ENCODE measurements around the gene CTNNA1. TPM values are rescaled to one million over a fixed set of nuclear protein-coding genes. Genes with fewer than 3 reads are reported as not detected.

The CTNNA1 gene
- total RNA-seq, 1 donor from 2014 or later = 359 TPM

DNA sequence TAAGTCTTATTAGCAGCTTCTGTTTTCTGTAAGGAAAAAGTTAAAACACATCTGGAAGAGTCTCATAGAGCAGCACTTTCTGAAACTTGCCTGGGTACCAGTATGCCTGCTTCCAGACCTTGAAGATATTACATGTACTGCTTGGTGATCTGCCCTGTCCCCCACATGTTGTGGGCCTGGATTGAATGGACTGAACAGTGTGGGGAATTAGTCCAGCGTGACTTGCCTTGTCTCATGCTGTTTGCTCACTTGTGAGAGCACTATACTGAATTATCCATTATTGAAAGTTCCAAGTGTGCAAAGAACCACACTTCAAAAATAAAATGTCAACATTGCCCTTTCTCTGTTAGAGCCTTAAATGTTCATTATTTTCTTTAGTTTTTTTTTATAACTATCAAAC is 8.9 kb downstream of the CTNNA1 start:
- no peak overlapping the region for H3K4me3 Mint-ChIP-seq (ENCODE audit: unreplicated experiment)
- H3K36me3 Mint-ChIP-seq (ENCODE audit: low read depth, unreplicated experiment) = peaks cover 29% of the 10 kb centered on the region
- peaks cover 87% of the 10 kb centered on the region for H4K20me1 ChIP-seq (ENCODE audit: insufficient read depth, low read length)

DNA sequence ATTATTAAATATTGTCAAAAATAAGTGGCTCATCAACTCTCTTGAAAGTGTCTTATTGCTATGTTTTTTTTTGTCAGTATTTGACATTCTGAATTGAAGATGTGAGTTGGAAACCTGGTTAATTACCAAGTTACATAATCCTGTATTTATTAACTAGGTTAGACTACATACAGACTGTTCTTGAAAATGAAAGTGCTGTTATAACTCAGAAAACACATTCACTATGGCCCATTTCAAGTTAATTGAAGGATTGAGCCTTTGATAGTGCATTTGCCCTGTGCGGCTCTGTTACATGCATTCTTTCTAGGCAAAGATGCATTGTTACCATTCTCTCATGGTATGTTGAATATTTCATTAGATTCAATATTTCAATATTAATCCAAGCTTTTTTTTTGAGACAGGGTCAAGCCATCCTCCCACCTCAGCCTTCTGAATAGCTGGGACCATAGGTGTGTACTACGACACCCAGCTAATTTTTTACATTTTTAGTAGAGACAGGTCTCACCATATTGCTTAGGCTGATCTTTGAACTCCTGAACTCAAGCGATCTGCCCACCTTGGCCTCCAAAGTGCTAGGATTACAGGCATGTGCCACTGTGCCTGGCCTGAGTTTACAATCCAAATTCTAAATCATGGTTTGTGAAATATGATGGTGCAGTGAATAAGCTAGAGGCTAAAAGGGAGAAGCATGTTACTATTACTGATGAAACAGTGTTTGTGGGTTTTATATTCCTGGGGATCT is 10.0 kb downstream of the CTNNA1 start:
- H4K20me1 ChIP-seq (ENCODE audit: insufficient read depth, low read length) = peaks cover 91% of the 10 kb centered on the region
- H3K36me3 ChIP-seq (ENCODE audit: insufficient read depth, low read length) = peaks cover 8% of the 10 kb centered on the region
- TF ChIP-seq, protein P1, sequence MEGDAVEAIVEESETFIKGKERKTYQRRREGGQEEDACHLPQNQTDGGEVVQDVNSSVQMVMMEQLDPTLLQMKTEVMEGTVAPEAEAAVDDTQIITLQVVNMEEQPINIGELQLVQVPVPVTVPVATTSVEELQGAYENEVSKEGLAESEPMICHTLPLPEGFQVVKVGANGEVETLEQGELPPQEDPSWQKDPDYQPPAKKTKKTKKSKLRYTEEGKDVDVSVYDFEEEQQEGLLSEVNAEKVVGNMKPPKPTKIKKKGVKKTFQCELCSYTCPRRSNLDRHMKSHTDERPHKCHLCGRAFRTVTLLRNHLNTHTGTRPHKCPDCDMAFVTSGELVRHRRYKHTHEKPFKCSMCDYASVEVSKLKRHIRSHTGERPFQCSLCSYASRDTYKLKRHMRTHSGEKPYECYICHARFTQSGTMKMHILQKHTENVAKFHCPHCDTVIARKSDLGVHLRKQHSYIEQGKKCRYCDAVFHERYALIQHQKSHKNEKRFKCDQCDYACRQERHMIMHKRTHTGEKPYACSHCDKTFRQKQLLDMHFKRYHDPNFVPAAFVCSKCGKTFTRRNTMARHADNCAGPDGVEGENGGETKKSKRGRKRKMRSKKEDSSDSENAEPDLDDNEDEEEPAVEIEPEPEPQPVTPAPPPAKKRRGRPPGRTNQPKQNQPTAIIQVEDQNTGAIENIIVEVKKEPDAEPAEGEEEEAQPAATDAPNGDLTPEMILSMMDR (IDR thresholded peaks at IDR 0.05; ENCODE audit: insufficient read depth, low read depth, low read length) = no peak
- TF ChIP-seq EZH2 (IDR thresholded peaks at IDR 0.05; ENCODE audit: insufficient read depth, low read length) = no peak
- Mint-ChIP-seq H3K27me3 (ENCODE audit: low read depth, unreplicated experiment) (no peaks in the 10 kb centered on the region), H3K27ac (ENCODE audit: unreplicated experiment) (no peak overlapping the region), H3K9me3 (ENCODE audit: unreplicated experiment) (peaks cover 10% of the 10 kb centered on the region), H3K36me3 (ENCODE audit: low read depth, unreplicated experiment) (peaks cover 26% of the 10 kb centered on the region), H3K4me1 (ENCODE audit: low read depth, unreplicated experiment) (peaks cover 28% of the 10 kb centered on the region), H3K4me3 (ENCODE audit: unreplicated experiment) (no peak overlapping the region)
- H3K27me3 ChIP-seq (ENCODE audit: insufficient read depth, low read length) = no peaks in the 10 kb centered on the region
- no peak overlapping the region for H2AFZ ChIP-seq (ENCODE audit: low read depth, low read length)
- H3K9me3 ChIP-seq (ENCODE audit: insufficient read depth, low read depth, low read length) = no peaks in the 10 kb centered on the region
- no peak overlapping the region for H3K9ac ChIP-seq (ENCODE audit: low read length)
- H3K79me2 ChIP-seq (ENCODE audit: insufficient read depth, low read length) = peaks cover 98% of the 10 kb centered on the region
- peaks cover 8% of the 10 kb centered on the region for H3K4me1 ChIP-seq (ENCODE audit: insufficient read depth, low read length)
- H3K4me2 ChIP-seq (ENCODE audit: low read length) = no peak overlapping the region
- H3K4me3 ChIP-seq (ENCODE audit: insufficient read depth, low read depth, low read length) = no peak overlapping the region
- no peak overlapping the region for H3K27ac ChIP-seq (ENCODE audit: low read depth, low read length)
- DNase-seq (ENCODE audit: low read depth) = no peak
- FAIRE-seq = no peak

More for the DNA sequence above, 8.9 kb downstream of the CTNNA1 start:
- peaks cover 27% of the 10 kb centered on the region for H3K4me1 Mint-ChIP-seq (ENCODE audit: low read depth, unreplicated experiment)
- FAIRE-seq (no peak), DNase-seq (ENCODE audit: low read depth) (no peak)
- H2AFZ ChIP-seq (ENCODE audit: low read depth, low read length) = no peak overlapping the region
- H3K9me3 Mint-ChIP-seq (ENCODE audit: unreplicated experiment) = peaks cover 12% of the 10 kb centered on the region
- H3K27me3 Mint-ChIP-seq (ENCODE audit: low read depth, unreplicated experiment) = no peaks in the 10 kb centered on the region
- H3K4me2 ChIP-seq (ENCODE audit: low read length) = peak overlapping the region; percentile 44
- TF ChIP-seq, protein P1 (IDR thresholded peaks at IDR 0.05; ENCODE audit: insufficient read depth, low read depth, low read length) = no peak
- no peak for TF ChIP-seq EZH2 (IDR thresholded peaks at IDR 0.05; ENCODE audit: insufficient read depth, low read length)
- no peak overlapping the region for H3K27ac ChIP-seq (ENCODE audit: low read depth, low read length)
- peaks cover 8% of the 10 kb centered on the region for H3K4me1 ChIP-seq (ENCODE audit: insufficient read depth, low read length)
- H3K27ac Mint-ChIP-seq (ENCODE audit: unreplicated experiment) = peak overlapping the region; percentile 36
- no peaks in the 10 kb centered on the region for H3K9me3 ChIP-seq (ENCODE audit: insufficient read depth, low read depth, low read length)
- peaks cover 8% of the 10 kb centered on the region for H3K36me3 ChIP-seq (ENCODE audit: insufficient read depth, low read length)
- no peaks in the 10 kb centered on the region for H3K27me3 ChIP-seq (ENCODE audit: insufficient read depth, low read length)
- no peak overlapping the region for H3K4me3 ChIP-seq (ENCODE audit: insufficient read depth, low read depth, low read length)
- H3K79me2 ChIP-seq (ENCODE audit: insufficient read depth, low read length) = peaks cover 96% of the 10 kb centered on the region
- H3K9ac ChIP-seq (ENCODE audit: low read length) = no peak overlapping the region

DNA sequence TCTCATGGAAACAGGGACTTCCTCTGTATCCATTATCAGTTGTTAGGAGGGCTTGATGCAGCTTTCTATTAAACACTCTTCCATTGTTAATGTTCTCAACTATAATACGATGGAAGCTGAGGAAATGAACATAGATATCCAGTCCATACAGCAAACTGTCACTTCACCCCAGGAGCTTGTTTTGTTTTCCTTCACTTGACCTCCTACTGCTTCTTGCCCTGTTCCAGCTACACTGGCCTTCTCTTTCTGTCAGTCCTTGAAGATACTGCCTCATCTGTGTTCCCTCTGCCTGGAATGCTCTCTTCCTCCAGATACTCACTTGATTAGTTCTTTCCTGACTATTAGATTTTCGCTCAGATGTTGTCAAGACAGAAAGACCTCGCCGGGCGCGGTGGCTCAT is 17.1 kb downstream of the CTNNA1 start:
- H3K9me3 Mint-ChIP-seq (ENCODE audit: unreplicated experiment) = no peaks in the 10 kb centered on the region
- no peak overlapping the region for H3K4me3 Mint-ChIP-seq (ENCODE audit: unreplicated experiment)
- TF ChIP-seq, protein P1 (IDR thresholded peaks at IDR 0.05; ENCODE audit: insufficient read depth, low read depth, low read length) = no peak
- TF ChIP-seq EZH2 (IDR thresholded peaks at IDR 0.05; ENCODE audit: insufficient read depth, low read length) = no peak
- H4K20me1 ChIP-seq (ENCODE audit: insufficient read depth, low read length) = peaks cover 90% of the 10 kb centered on the region
- H3K79me2 ChIP-seq (ENCODE audit: insufficient read depth, low read length) = peaks cover 98% of the 10 kb centered on the region
- no peak overlapping the region for H3K4me2 ChIP-seq (ENCODE audit: low read length)
- DNase-seq (ENCODE audit: low read depth) (no peak), FAIRE-seq (no peak)
- no peak overlapping the region for H3K4me3 ChIP-seq (ENCODE audit: insufficient read depth, low read depth, low read length)
- H3K36me3 ChIP-seq (ENCODE audit: insufficient read depth, low read length) = peaks cover 3% of the 10 kb centered on the region
- H3K4me1 Mint-ChIP-seq (ENCODE audit: low read depth, unreplicated experiment) = peaks cover 23% of the 10 kb centered on the region
- no peak overlapping the region for H3K9ac ChIP-seq (ENCODE audit: low read length)
- H3K27ac Mint-ChIP-seq (ENCODE audit: unreplicated experiment) = peak overlapping the region; percentile 1
- no peak overlapping the region for H2AFZ ChIP-seq (ENCODE audit: low read depth, low read length)
- no peaks in the 10 kb centered on the region for H3K27me3 Mint-ChIP-seq (ENCODE audit: low read depth, unreplicated experiment)
- no peak overlapping the region for H3K27ac ChIP-seq (ENCODE audit: low read depth, low read length)
- H3K27me3 ChIP-seq (ENCODE audit: insufficient read depth, low read length) = no peaks in the 10 kb centered on the region
- no peaks in the 10 kb centered on the region for H3K4me1 ChIP-seq (ENCODE audit: insufficient read depth, low read length)
- H3K9me3 ChIP-seq (ENCODE audit: insufficient read depth, low read depth, low read length) = no peaks in the 10 kb centered on the region
- H3K36me3 Mint-ChIP-seq (ENCODE audit: low read depth, unreplicated experiment) = peaks cover 10% of the 10 kb centered on the region

All from astrocyte (in vitro differentiated cells and primary cell).